Neural progenitor cell (in vitro differentiated cells): Measurements from ENCODE around the gene LRP1B. TPM values are rescaled to one million over a fixed set of nuclear protein-coding genes. Genes with fewer than 3 reads are reported as not detected.

Source experiments
- DNase-seq: peaks from one replicate; pipeline ENCODE4 v3.0.0-alpha.2; 2016; ENCODE audit warnings: low spot score
- H2AFZ ChIP-seq: fragments of 200-600 bp; sonication (generic); replicated peaks from 2 replicates; pipeline ENCODE4 v1.6.1; 2016; ENCODE audit warnings: antibody characterized with exemption
- H3F3A ChIP-seq: fragments of 200-600 bp; sonication (generic); 2 replicates; pipeline ENCODE4 v1.6.1; 2016; ENCODE audit warnings: antibody characterized with exemption, low read depth
- H3K27ac ChIP-seq: fragments of 200-600 bp; sonication (generic); 2 replicates; pipeline ENCODE4 v1.5.1; 2016; ENCODE audit warnings: mild to moderate bottlenecking
- H3K27me3 ChIP-seq: fragments of 200-600 bp; sonication (generic); 2 replicates; pipeline ENCODE4 v1.6.1; 2016; ENCODE audit warnings: mild to moderate bottlenecking, moderate library complexity
- H3K36me3 ChIP-seq: fragments of 200-600 bp; sonication (generic); 2 replicates; pipeline ENCODE4 v1.5.1; 2016
- H3K4me1 ChIP-seq: fragments of 200-600 bp; sonication (generic); 2 replicates; pipeline ENCODE4 v1.6.1; 2016; ENCODE audit warnings: mixed run types
- H3K4me2 ChIP-seq: fragments of 200-600 bp; sonication (generic); 2 replicates; pipeline ENCODE4 v1.6.1; 2016
- H3K4me3 ChIP-seq: fragments of 200-600 bp; sonication (generic); 2 replicates; pipeline ENCODE4 v1.5.1; 2016
- H3K79me2 ChIP-seq: fragments of 200-600 bp; sonication (generic); 2 replicates; pipeline ENCODE4 v1.6.1; 2016; ENCODE audit warnings: low read depth
- H3K9ac ChIP-seq: fragments of 200-600 bp; sonication (generic); 2 replicates; pipeline ENCODE4 v1.6.1; 2016
- H3K9me3 ChIP-seq: fragments of 200-600 bp; sonication (generic); 2 replicates; pipeline ENCODE4 v1.5.1; 2016; ENCODE audit warnings: low read depth
- H4K20me1 ChIP-seq: fragments of 200-600 bp; sonication (generic); 2 replicates; pipeline ENCODE4 v1.6.1; 2016; ENCODE audit warnings: low read depth
- H3K27ac Mint-ChIP-seq: 3 replicates; pipeline ENCODE4 v1.8.0; 2021; ENCODE audit warnings: mixed read lengths
- H3K27me3 Mint-ChIP-seq: 2 replicates; pipeline ENCODE4 v1.8.0; 2022; ENCODE audit warnings: low read depth, mild to moderate bottlenecking, inconsistent platforms, moderate library complexity, mixed read lengths; ENCODE audit not compliant: insufficient read depth
- H3K36me3 Mint-ChIP-seq: 3 replicates; pipeline ENCODE4 v1.8.0; 2021; ENCODE audit warnings: mixed read lengths
- H3K4me1 Mint-ChIP-seq: 3 replicates; pipeline ENCODE4 v1.8.0; 2021; ENCODE audit warnings: mixed read lengths
- H3K4me3 Mint-ChIP-seq: 3 replicates; pipeline ENCODE4 v1.8.0; 2021; ENCODE audit warnings: mild to moderate bottlenecking, moderate library complexity, mixed read lengths
- H3K9me3 Mint-ChIP-seq: 3 replicates; pipeline ENCODE4 v1.8.0; 2020; ENCODE audit warnings: mixed read lengths
- EZH2 ChIP-seq: fragments of 200-600 bp; sonication (generic); IDR thresholded peaks from 2 replicates; pipeline ENCODE4 v1.6.1; 2017; ENCODE audit warnings: antibody characterized with exemption, mild to moderate bottlenecking, moderate library complexity
- EZH2phosphoT487 ChIP-seq: fragments of 200-600 bp; sonication (generic); IDR thresholded peaks from 2 replicates; pipeline ENCODE4 v1.6.1; 2017; ENCODE audit warnings: antibody characterized with exemption
- total RNA-seq: library from RNA; depleted of rRNA; stranded (reverse); fragments of >200 nt; gene quantifications from 2 replicates; pipeline ENCODE4 v1.2.3, GENCODE V29; 2015; ENCODE audit warnings: low replicate concordance
- TF ChIP-seq, protein P1 (sequence below): fragments of 200-600 bp; sonication (generic); IDR thresholded peaks from 2 replicates; pipeline ENCODE4 v1.5.1; 2017; ENCODE audit warnings: antibody characterized with exemption, mild to moderate bottlenecking

LRP1B gene
- total RNA-seq, 1 donor from 2014 or later, result not detected

- TF ChIP-seq, protein P1, sequence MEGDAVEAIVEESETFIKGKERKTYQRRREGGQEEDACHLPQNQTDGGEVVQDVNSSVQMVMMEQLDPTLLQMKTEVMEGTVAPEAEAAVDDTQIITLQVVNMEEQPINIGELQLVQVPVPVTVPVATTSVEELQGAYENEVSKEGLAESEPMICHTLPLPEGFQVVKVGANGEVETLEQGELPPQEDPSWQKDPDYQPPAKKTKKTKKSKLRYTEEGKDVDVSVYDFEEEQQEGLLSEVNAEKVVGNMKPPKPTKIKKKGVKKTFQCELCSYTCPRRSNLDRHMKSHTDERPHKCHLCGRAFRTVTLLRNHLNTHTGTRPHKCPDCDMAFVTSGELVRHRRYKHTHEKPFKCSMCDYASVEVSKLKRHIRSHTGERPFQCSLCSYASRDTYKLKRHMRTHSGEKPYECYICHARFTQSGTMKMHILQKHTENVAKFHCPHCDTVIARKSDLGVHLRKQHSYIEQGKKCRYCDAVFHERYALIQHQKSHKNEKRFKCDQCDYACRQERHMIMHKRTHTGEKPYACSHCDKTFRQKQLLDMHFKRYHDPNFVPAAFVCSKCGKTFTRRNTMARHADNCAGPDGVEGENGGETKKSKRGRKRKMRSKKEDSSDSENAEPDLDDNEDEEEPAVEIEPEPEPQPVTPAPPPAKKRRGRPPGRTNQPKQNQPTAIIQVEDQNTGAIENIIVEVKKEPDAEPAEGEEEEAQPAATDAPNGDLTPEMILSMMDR, result no peak
- TF ChIP-seq EZH2, result no peak
- no peak for TF ChIP-seq EZH2phosphoT487
- H3K4me1 ChIP-seq, result no peaks in the 10 kb centered on the region
- no peaks in the 10 kb centered on the region for H4K20me1 ChIP-seq
- Mint-ChIP-seq H3K36me3 (no peaks in the 10 kb centered on the region), H3K4me3 (no peak overlapping the region), H3K27ac (no peak overlapping the region), H3K27me3 (no peaks in the 10 kb centered on the region), H3K9me3 (no peaks in the 10 kb centered on the region), H3K4me1 (peaks cover 4% of the 10 kb centered on the region)
- H3K27ac ChIP-seq, result no peak overlapping the region
- H3K9ac ChIP-seq, result no peak overlapping the region
- DNase-seq, result no peak
- H3K9me3 ChIP-seq, result no peaks in the 10 kb centered on the region
- no peaks in the 10 kb centered on the region for H3F3A ChIP-seq
- no peaks in the 10 kb centered on the region for H3K27me3 ChIP-seq
- H2AFZ ChIP-seq, result no peak overlapping the region
- H3K4me3 ChIP-seq, result no peak overlapping the region
- H3K79me2 ChIP-seq, result no peaks in the 10 kb centered on the region
- no peak overlapping the region for H3K4me2 ChIP-seq
- no peaks in the 10 kb centered on the region for H3K36me3 ChIP-seq
These were observed 410.3 kb downstream of the LRP1B start for GRCh38 chr2:141720476-141720875.

GRCh38 chr2:141714496-141714895 is 416.3 kb downstream of the LRP1B start:
- Histone ChIP-seq H2AFZ (no peak overlapping the region), H3K79me2 (no peaks in the 10 kb centered on the region), H3F3A (no peaks in the 10 kb centered on the region), H3K4me2 (no peak overlapping the region), H3K9ac (no peak overlapping the region), H3K4me3 (no peak overlapping the region), H4K20me1 (no peaks in the 10 kb centered on the region), H3K4me1 (no peaks in the 10 kb centered on the region), H3K27me3 (no peaks in the 10 kb centered on the region), H3K9me3 (no peaks in the 10 kb centered on the region), H3K36me3 (no peaks in the 10 kb centered on the region), H3K27ac (no peak overlapping the region)
- Mint-ChIP-seq H3K4me1 (peaks cover 14% of the 10 kb centered on the region), H3K4me3 (no peak overlapping the region), H3K27me3 (no peaks in the 10 kb centered on the region), H3K36me3 (no peaks in the 10 kb centered on the region), H3K9me3 (no peaks in the 10 kb centered on the region), H3K27ac (no peak overlapping the region)
- no peak for TF ChIP-seq EZH2phosphoT487
- no peak for TF ChIP-seq EZH2
- no peak for DNase-seq

DNA sequence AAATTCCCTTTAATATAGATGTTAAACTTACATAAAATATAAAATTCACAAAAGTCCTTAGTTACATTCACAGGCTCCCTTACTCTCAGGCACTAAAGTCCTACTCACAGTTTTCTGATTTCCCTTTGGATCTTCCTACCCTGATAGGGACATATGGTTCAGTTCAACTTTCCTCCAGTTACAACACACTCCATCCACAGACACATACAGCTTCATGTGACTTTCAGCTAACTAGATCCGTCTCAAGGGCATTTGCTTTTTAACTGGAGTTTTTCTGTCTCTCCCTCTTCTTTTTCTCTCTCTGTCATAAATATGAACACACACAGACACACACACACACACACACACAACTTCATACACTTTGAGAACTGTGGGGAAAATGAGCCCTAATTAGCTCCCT is 419.2 kb downstream of the LRP1B start:
- no peak overlapping the region for H3K27ac Mint-ChIP-seq

DNA sequence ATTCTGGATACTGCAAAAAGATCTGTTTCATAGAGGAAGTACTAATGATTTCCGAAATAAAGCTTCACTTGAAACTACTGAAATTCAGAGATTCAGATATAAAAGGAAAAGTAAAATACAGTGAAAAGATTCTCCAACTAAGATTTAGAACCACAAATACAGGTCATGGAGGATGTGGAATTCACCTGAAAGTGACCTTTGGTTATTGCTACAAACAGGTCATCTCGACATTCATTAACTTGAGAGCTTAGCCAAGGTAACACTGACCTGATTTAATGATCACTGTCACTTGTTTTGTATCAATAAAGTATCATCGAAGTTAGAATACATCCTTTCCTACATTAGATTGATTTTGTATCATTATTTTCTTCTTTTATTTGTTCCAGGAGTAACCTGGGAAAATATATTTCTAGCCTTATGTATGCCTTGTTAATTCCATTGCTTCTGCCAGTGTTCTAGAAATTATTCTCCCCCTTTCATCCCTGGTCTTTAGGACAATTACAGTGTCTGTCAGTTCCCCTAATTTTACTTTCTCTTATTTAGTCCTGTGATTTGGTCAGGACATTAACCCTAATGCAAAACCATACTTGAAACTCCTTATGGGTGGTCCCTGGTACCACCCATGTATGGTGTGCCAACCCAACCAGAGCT is 420.1 kb downstream of the LRP1B start:
- no peaks in the 10 kb centered on the region for H3K9me3 Mint-ChIP-seq
- H3K27me3 Mint-ChIP-seq, result peaks cover 2% of the 10 kb centered on the region
- Histone ChIP-seq H3F3A (no peaks in the 10 kb centered on the region), H3K9ac (no peak overlapping the region), H3K27ac (no peak overlapping the region), H3K4me2 (no peak overlapping the region), H3K4me1 (no peaks in the 10 kb centered on the region), H4K20me1 (no peaks in the 10 kb centered on the region), H2AFZ (no peak overlapping the region), H3K36me3 (no peaks in the 10 kb centered on the region), H3K9me3 (no peaks in the 10 kb centered on the region), H3K4me3 (no peak overlapping the region), H3K79me2 (no peaks in the 10 kb centered on the region), H3K27me3 (no peaks in the 10 kb centered on the region)
- DNase-seq, result no peak
- no peak overlapping the region for H3K27ac Mint-ChIP-seq
- no peaks in the 10 kb centered on the region for H3K36me3 Mint-ChIP-seq
- TF ChIP-seq EZH2phosphoT487, result no peak
- TF ChIP-seq EZH2, result no peak
- TF ChIP-seq, protein P1, result no peak
- H3K4me3 Mint-ChIP-seq, result no peak overlapping the region
- peaks cover 17% of the 10 kb centered on the region for H3K4me1 Mint-ChIP-seq

More for the DNA sequence above, 419.2 kb downstream of the LRP1B start:
- H3K36me3 ChIP-seq, result no peaks in the 10 kb centered on the region
- no peak overlapping the region for H2AFZ ChIP-seq
- Mint-ChIP-seq H3K27me3 (peaks cover 2% of the 10 kb centered on the region), H3K4me3 (no peak overlapping the region), H3K36me3 (no peaks in the 10 kb centered on the region), H3K4me1 (peaks cover 12% of the 10 kb centered on the region), H3K9me3 (no peaks in the 10 kb centered on the region)
- no peaks in the 10 kb centered on the region for H3F3A ChIP-seq
- H3K4me3 ChIP-seq, result no peak overlapping the region
- no peak overlapping the region for H3K27ac ChIP-seq
- H3K9me3 ChIP-seq, result no peaks in the 10 kb centered on the region
- no peaks in the 10 kb centered on the region for H4K20me1 ChIP-seq
- no peak for DNase-seq
- H3K4me2 ChIP-seq, result no peak overlapping the region
- no peaks in the 10 kb centered on the region for H3K79me2 ChIP-seq
- TF ChIP-seq EZH2 (no peak), EZH2phosphoT487 (no peak)
- TF ChIP-seq, protein P1, result no peak
- no peak overlapping the region for H3K9ac ChIP-seq
- no peaks in the 10 kb centered on the region for H3K27me3 ChIP-seq
- H3K4me1 ChIP-seq, result no peaks in the 10 kb centered on the region
